ENCODE data around the gene FAM90A26. TPM values are rescaled to one million over a fixed set of nuclear protein-coding genes. Genes with fewer than 3 reads are reported as not detected.

The FAM90A26 gene
- polyA plus RNA-seq, 1 experiment = not detected

Other genes starting within 250 kb of the FAM90A26 start
- gene USP17L10, start 40.2 kb downstream of the FAM90A26 start, polyA plus RNA-seq (2011; rRNA removed) = not detected in 2 replicates
- gene USP17L11, start 45.0 kb downstream of the FAM90A26 start, polyA plus RNA-seq (2011; rRNA removed) = not detected in 2 replicates
- gene USP17L12, start 49.7 kb downstream of the FAM90A26 start, polyA plus RNA-seq (2011; rRNA removed) = not detected in 2 replicates
- gene USP17L13, start 54.5 kb downstream of the FAM90A26 start, polyA plus RNA-seq (2011; rRNA removed) = not detected in 2 replicates
- not detected in 2 replicates for gene USP17L15, start 64.0 kb downstream of the FAM90A26 start, polyA plus RNA-seq (2011; rRNA removed)
- not detected in 2 replicates for gene USP17L17, start 73.5 kb downstream of the FAM90A26 start, polyA plus RNA-seq (2011; rRNA removed)
- not detected in 2 replicates for gene USP17L18, start 78.2 kb downstream of the FAM90A26 start, polyA plus RNA-seq (2011; rRNA removed)
- not detected in 2 replicates for gene USP17L19, start 83.0 kb downstream of the FAM90A26 start, polyA plus RNA-seq (2011; rRNA removed)
- not detected in 2 replicates for gene USP17L20, start 87.7 kb downstream of the FAM90A26 start, polyA plus RNA-seq (2011; rRNA removed)
- not detected in 2 replicates for gene USP17L21, start 92.5 kb downstream of the FAM90A26 start, polyA plus RNA-seq (2011; rRNA removed)
- gene USP17L22, start 97.2 kb downstream of the FAM90A26 start, polyA plus RNA-seq (2011; rRNA removed) = not detected in 2 replicates
- not detected in 2 replicates for gene USP17L24, start 154.8 kb downstream of the FAM90A26 start, polyA plus RNA-seq (2011; rRNA removed)
- not detected in 2 replicates for gene USP17L25, start 159.5 kb downstream of the FAM90A26 start, polyA plus RNA-seq (2011; rRNA removed)
- gene USP17L26, start 164.2 kb downstream of the FAM90A26 start, polyA plus RNA-seq (2011; rRNA removed) = not detected in 2 replicates
- gene USP17L5, start 169.0 kb downstream of the FAM90A26 start, polyA plus RNA-seq (2011; rRNA removed) = not detected in 2 replicates
- gene USP17L27, start 173.7 kb downstream of the FAM90A26 start, polyA plus RNA-seq (2011; rRNA removed) = not detected in 2 replicates
- gene USP17L28, start 178.5 kb downstream of the FAM90A26 start, polyA plus RNA-seq (2011; rRNA removed) = not detected in 2 replicates
- not detected in 2 replicates for gene USP17L29, start 183.2 kb downstream of the FAM90A26 start, polyA plus RNA-seq (2011; rRNA removed)
- not detected in 2 replicates for gene USP17L30, start 192.7 kb downstream of the FAM90A26 start, polyA plus RNA-seq (2011; rRNA removed)